Measurements from ENCODE around the gene DDX54. TPM values are rescaled to one million over a fixed set of nuclear protein-coding genes. Genes with fewer than 3 reads are reported as not detected.

The DDX54 gene
- total and polyA plus RNA-seq, 2 of the 8 experiments (the other 6 are each of a cell fraction or from before 2014, with no cell fraction given): 64.9 to 113 TPM

DNA sequence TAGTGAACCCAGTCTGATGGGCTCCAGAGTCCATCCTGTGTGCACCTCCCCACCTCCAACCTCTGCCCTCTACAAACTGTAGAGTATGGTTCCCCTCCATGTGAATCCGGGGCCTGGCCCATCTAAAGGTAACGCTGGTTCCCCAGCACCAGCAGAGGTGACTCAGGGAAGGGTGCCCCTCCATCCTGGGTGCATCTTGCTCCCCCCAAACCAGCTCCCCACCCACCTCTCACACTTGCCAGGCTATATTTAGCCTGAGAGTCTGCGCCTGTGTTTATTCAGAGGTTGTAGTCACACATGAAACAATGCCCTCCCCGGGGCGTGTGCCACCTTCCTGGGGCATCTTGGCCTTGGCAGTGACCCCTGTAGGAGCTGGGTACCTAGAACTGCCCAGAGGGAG is 75.9 kb downstream of the DDX54 start (continued):
- TF ChIP-seq, protein P1, sequence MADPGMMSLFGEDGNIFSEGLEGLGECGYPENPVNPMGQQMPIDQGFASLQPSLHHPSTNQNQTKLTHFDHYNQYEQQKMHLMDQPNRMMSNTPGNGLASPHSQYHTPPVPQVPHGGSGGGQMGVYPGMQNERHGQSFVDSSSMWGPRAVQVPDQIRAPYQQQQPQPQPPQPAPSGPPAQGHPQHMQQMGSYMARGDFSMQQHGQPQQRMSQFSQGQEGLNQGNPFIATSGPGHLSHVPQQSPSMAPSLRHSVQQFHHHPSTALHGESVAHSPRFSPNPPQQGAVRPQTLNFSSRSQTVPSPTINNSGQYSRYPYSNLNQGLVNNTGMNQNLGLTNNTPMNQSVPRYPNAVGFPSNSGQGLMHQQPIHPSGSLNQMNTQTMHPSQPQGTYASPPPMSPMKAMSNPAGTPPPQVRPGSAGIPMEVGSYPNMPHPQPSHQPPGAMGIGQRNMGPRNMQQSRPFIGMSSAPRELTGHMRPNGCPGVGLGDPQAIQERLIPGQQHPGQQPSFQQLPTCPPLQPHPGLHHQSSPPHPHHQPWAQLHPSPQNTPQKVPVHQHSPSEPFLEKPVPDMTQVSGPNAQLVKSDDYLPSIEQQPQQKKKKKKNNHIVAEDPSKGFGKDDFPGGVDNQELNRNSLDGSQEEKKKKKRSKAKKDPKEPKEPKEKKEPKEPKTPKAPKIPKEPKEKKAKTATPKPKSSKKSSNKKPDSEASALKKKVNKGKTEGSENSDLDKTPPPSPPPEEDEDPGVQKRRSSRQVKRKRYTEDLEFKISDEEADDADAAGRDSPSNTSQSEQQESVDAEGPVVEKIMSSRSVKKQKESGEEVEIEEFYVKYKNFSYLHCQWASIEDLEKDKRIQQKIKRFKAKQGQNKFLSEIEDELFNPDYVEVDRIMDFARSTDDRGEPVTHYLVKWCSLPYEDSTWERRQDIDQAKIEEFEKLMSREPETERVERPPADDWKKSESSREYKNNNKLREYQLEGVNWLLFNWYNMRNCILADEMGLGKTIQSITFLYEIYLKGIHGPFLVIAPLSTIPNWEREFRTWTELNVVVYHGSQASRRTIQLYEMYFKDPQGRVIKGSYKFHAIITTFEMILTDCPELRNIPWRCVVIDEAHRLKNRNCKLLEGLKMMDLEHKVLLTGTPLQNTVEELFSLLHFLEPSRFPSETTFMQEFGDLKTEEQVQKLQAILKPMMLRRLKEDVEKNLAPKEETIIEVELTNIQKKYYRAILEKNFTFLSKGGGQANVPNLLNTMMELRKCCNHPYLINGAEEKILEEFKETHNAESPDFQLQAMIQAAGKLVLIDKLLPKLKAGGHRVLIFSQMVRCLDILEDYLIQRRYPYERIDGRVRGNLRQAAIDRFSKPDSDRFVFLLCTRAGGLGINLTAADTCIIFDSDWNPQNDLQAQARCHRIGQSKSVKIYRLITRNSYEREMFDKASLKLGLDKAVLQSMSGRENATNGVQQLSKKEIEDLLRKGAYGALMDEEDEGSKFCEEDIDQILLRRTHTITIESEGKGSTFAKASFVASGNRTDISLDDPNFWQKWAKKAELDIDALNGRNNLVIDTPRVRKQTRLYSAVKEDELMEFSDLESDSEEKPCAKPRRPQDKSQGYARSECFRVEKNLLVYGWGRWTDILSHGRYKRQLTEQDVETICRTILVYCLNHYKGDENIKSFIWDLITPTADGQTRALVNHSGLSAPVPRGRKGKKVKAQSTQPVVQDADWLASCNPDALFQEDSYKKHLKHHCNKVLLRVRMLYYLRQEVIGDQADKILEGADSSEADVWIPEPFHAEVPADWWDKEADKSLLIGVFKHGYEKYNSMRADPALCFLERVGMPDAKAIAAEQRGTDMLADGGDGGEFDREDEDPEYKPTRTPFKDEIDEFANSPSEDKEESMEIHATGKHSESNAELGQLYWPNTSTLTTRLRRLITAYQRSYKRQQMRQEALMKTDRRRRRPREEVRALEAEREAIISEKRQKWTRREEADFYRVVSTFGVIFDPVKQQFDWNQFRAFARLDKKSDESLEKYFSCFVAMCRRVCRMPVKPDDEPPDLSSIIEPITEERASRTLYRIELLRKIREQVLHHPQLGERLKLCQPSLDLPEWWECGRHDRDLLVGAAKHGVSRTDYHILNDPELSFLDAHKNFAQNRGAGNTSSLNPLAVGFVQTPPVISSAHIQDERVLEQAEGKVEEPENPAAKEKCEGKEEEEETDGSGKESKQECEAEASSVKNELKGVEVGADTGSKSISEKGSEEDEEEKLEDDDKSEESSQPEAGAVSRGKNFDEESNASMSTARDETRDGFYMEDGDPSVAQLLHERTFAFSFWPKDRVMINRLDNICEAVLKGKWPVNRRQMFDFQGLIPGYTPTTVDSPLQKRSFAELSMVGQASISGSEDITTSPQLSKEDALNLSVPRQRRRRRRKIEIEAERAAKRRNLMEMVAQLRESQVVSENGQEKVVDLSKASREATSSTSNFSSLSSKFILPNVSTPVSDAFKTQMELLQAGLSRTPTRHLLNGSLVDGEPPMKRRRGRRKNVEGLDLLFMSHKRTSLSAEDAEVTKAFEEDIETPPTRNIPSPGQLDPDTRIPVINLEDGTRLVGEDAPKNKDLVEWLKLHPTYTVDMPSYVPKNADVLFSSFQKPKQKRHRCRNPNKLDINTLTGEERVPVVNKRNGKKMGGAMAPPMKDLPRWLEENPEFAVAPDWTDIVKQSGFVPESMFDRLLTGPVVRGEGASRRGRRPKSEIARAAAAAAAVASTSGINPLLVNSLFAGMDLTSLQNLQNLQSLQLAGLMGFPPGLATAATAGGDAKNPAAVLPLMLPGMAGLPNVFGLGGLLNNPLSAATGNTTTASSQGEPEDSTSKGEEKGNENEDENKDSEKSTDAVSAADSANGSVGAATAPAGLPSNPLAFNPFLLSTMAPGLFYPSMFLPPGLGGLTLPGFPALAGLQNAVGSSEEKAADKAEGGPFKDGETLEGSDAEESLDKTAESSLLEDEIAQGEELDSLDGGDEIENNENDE (IDR thresholded peaks at IDR 0.05; ENCODE audit: insufficient replicate concordance, low read length): no peak
- TF ChIP-seq CBX8 (IDR thresholded peaks at IDR 0.05; ENCODE audit: borderline replicate concordance, low read depth, low read length) (no peak), RBBP5 (IDR thresholded peaks at IDR 0.05; ENCODE audit: borderline replicate concordance, low read depth, low read length) (no peak), FOSL1 (IDR thresholded peaks at IDR 0.05; ENCODE audit: insufficient read depth, low read depth, low read length) (no peak), SUZ12 (IDR thresholded peaks at IDR 0.05; ENCODE audit: low read length) (no peak), CHD2 (IDR thresholded peaks at IDR 0.05; ENCODE audit: low read length) (no peak), PHF8 (conservative IDR thresholded peaks at IDR 0.05; ENCODE audit: low read depth, low read length) (no peak)
